Peyer's patch (tissue), 4 donors: ENCODE data around the gene THG1L. TPM values are rescaled to one million over a fixed set of nuclear protein-coding genes. Genes with fewer than 3 reads are reported as not detected.

ENCODE experiments used
- DNase-seq, 3 donors: peaks; one replicate each; pipeline ENCODE4 v3.0.0-alpha.2; 2017 to 2019
- H3K27ac ChIP-seq, 4 donors: fragments of 200-600 bp; sonication (generic); one replicate each; pipeline ENCODE4 v1.5.1; 2016 to 2019
- H3K27me3 ChIP-seq, 2 donors: fragments of 200-600 bp; sonication (generic); one replicate each; pipeline ENCODE4 v1.5.1; 2019
- H3K36me3 ChIP-seq, 3 donors: fragments of 200-600 bp; sonication (generic); one replicate each; pipeline ENCODE4 v1.5.1; 2016 to 2019
- H3K4me1 ChIP-seq, 4 donors: fragments of 200-600 bp; sonication (generic); one replicate each; pipeline ENCODE4 v1.5.1; 2016 to 2019
- H3K4me3 ChIP-seq, 4 donors: fragments of 200-600 bp; sonication (generic); 1 replicate in 3 of 4; 2 replicates in 1 of 4; pipeline ENCODE4 v1.5.1; 2016 to 2019; ENCODE audit warnings: mild to moderate bottlenecking in 1 of 4
- H3K9me3 ChIP-seq, 4 donors: fragments of 200-600 bp; sonication (generic); one replicate each; pipeline ENCODE4 v1.5.1; 2016 to 2019; ENCODE audit warnings: mild to moderate bottlenecking in 1 of 4
- CTCF ChIP-seq, 6 experiments: fragments of 450-650 bp in 4 of 6; fragments of 200-600 bp in 2 of 6; sonication (generic) in 1 of 6; IDR thresholded peaks; one replicate each; pipeline ENCODE4 v1.5.1; 2017 to 2019; ENCODE audit warnings: antibody characterized with exemption in 6 of 6, mild to moderate bottlenecking in 3 of 6, moderate library complexity in 1 of 6
- POLR2A ChIP-seq, 2 donors: fragments of 450-650 bp; IDR thresholded peaks; one replicate each; pipeline ENCODE4 v1.5.1; 2017; ENCODE audit warnings: antibody characterized with exemption in 2 of 2, mild to moderate bottlenecking in 2 of 2, moderate library complexity in 2 of 2
- total RNA-seq, 4 donors: library from RNA; depleted of rRNA; stranded (reverse); fragments of >200 nt; gene quantifications; one replicate each; pipeline ENCODE4 v1.1.0, GENCODE V29; 2016

The THG1L gene
- total RNA-seq, 4 donors from 2014 or later: 4.0 to 29.7 (median 8.9) TPM

- Histone ChIP-seq H3K27ac (no peak overlapping the region), H3K36me3 (peaks cover 0 to 49% (median 0%) of the 10 kb centered on the region in 3 donors), H3K4me1 (peaks cover 0 to 7% (median 2%) of the 10 kb centered on the region in 4 donors), H3K27me3 (no peaks in the 10 kb centered on the region), H3K4me3 (no peak overlapping the region), H3K9me3 (no peaks in the 10 kb centered on the region)
- no peak for TF ChIP-seq POLR2A (IDR thresholded peaks at IDR 0.05)
- TF ChIP-seq CTCF (IDR thresholded peaks at IDR 0.05): no peak
- DNase-seq: no peak
Measured at GRCh38 chr5:157734436-157734835, 3.2 kb downstream of the THG1L start.

- H3K9me3 ChIP-seq: no peaks in the 10 kb centered on the region
- H3K36me3 ChIP-seq: peaks cover 0 to 53% (median 0%) of the 10 kb centered on the region in 3 donors
- TF ChIP-seq CTCF (IDR thresholded peaks at IDR 0.05) (no peak), POLR2A (IDR thresholded peaks at IDR 0.05) (no peak)
- no peaks in the 10 kb centered on the region for H3K27me3 ChIP-seq
- no peak for DNase-seq
- no peak overlapping the region for H3K4me3 ChIP-seq
- peaks cover 0 to 4% (median 0%) of the 10 kb centered on the region in 4 donors for H3K4me1 ChIP-seq
- no peak overlapping the region for H3K27ac ChIP-seq
Measured at GRCh38 chr5:157735991-157736390, 4.8 kb downstream of the THG1L start.

GRCh38 chr5:157739388-157740228 lies 8.4 kb downstream of the THG1L start:
- Histone ChIP-seq H3K4me1 (peaks cover 0 to 10% (median 0%) of the 10 kb centered on the region in 4 donors), H3K36me3 (peaks cover 0 to 39% (median 0%) of the 10 kb centered on the region in 3 donors), H3K4me3 (no peak overlapping the region), H3K27me3 (no peaks in the 10 kb centered on the region), H3K27ac (no peak overlapping the region), H3K9me3 (no peaks in the 10 kb centered on the region)
- TF ChIP-seq POLR2A (IDR thresholded peaks at IDR 0.05) (no peak), CTCF (IDR thresholded peaks at IDR 0.05) (no peak)
- DNase-seq: no peak

- Histone ChIP-seq H3K36me3 (peaks cover 0 to 33% (median 0%) of the 10 kb centered on the region in 3 donors), H3K4me3 (no peak overlapping the region), H3K27ac (no peak overlapping the region), H3K4me1 (peaks cover 0 to 16% (median 0%) of the 10 kb centered on the region in 4 donors), H3K9me3 (no peaks in the 10 kb centered on the region), H3K27me3 (no peaks in the 10 kb centered on the region)
- TF ChIP-seq POLR2A (IDR thresholded peaks at IDR 0.05) (no peak), CTCF (IDR thresholded peaks at IDR 0.05) (peak in 4 of 6 experiments; percentile 36 to 50 (median 46))
- no peak for DNase-seq
Measured at GRCh38 chr5:157740229-157740610, 9.0 kb downstream of the THG1L start.

- Histone ChIP-seq H3K27me3 (no peaks in the 10 kb centered on the region), H3K27ac (no peak overlapping the region), H3K9me3 (no peaks in the 10 kb centered on the region), H3K4me3 (no peak overlapping the region), H3K4me1 (peaks cover 0 to 21% (median 0%) of the 10 kb centered on the region in 4 donors), H3K36me3 (peaks cover 0 to 24% (median 0%) of the 10 kb centered on the region in 3 donors)
- no peak for TF ChIP-seq POLR2A (IDR thresholded peaks at IDR 0.05)
- TF ChIP-seq CTCF (IDR thresholded peaks at IDR 0.05): no peak
- DNase-seq: no peak
Measured at GRCh38 chr5:157741131-157741530, 9.9 kb downstream of the THG1L start.
